Measurements from ENCODE around the gene HK1. TPM values are rescaled to one million over a fixed set of nuclear protein-coding genes. Genes with fewer than 3 reads are reported as not detected.

HK1 gene
- total and polyA plus RNA-seq, 2 donors (not counting 1 experiment from before 2014, with no cell fraction given) = 24.7 to 40.8 TPM

DNA sequence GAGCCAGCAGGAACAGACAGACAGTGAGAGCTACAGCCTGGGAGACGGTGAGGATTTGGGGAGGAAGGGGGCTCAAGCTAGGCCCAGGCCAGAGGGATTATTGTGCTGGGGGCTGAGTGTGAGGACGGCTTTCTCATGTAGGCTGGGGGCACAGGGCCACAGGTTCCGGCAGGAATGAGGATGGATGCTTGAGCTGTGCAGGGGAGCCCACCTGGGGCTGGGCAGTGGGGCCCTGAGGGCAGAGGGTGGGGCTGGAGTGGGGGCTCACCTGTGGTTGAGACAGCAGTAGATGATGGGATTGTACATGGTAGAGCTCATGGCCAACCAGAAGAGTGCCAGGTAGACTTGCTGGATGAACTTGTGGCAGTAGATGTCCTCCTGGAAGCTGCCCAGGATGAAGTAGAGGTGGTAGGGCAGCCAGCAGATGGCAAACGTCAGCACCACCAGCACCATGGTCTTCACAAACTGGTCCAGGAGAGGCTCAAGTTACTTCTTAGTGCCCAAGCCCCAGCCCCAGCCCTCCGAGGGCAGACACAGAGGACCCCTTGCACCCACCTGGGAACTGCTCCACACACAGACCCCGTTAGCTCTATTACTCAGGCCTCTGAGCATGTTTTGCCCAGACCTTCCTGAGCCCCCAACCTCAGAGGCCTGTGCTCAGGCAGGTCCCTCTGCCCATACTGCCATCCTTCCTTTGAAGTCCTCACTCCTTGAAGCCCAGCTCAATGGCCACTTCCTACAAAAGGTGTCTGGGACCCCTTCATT, 128.7 kb downstream of the HK1 start:
- H3K27ac ChIP-seq (ENCODE audit: low read length in 2 of 2) = no peak overlapping the region
- Mint-ChIP-seq H3K27me3 (no peaks in the 10 kb centered on the region), H3K4me1 (peaks cover 25% of the 10 kb centered on the region), H3K9me3 (ENCODE audit: insufficient read depth) (no peaks in the 10 kb centered on the region), H3K27ac (no peak overlapping the region), H3K4me3 (no peak overlapping the region)
- H3K4me2 ChIP-seq (replicated peaks; ENCODE audit: low read depth, low read length, poor library complexity, severe bottlenecking) = no peak overlapping the region
- H3K36me3 ChIP-seq (replicated peaks in 1 of 2; ENCODE audit: control extremely low read depth in 1 of 2, control insufficient read depth in 1 of 2, extremely low read depth in 1 of 2, insufficient read depth in 2 of 2, low read length in 1 of 2) = peaks cover 0 to 2% of the 10 kb centered on the region in 2 experiments
- DNase-seq (peak; percentile 30), ATAC-seq (ENCODE audit: low read depth) (no peak)
- H3K79me2 ChIP-seq (ENCODE audit: control insufficient read depth, insufficient read depth, low read length) = no peaks in the 10 kb centered on the region
- no peak overlapping the region for H2AFZ ChIP-seq (ENCODE audit: insufficient read depth, low read depth, low read length, poor library complexity, severe bottlenecking)
- TF ChIP-seq CTCF (IDR thresholded peaks at IDR 0.05) = no peak
- TF ChIP-seq EZH2 (IDR thresholded peaks at IDR 0.05; ENCODE audit: borderline replicate concordance, insufficient read depth, low read depth, low read length, poor library complexity, severe bottlenecking) = no peak
- intact Hi-C loops (cut with micrococcal nuclease) = loop anchor here (5.0 kb wide), 2 partner anchors 420 to 740 kb away; partner anchors contain the start of genes KIFBP and TYSND1
- peaks cover 21 to 33% of the 10 kb centered on the region in 2 donors for H3K4me1 ChIP-seq (ENCODE audit: control insufficient read depth in 2 of 2, insufficient read depth in 2 of 2, low read length in 2 of 2)
- H3K27me3 ChIP-seq (replicated peaks in 1 of 4; ENCODE audit: control extremely low read depth in 1 of 4, control insufficient read depth in 3 of 4, insufficient read depth in 4 of 4, low read length in 3 of 4) = no peaks in the 10 kb centered on the region
- no peak overlapping the region for H3K9ac ChIP-seq (ENCODE audit: low read length)
- WGBS (ENCODE audit: insufficient coverage) = 91% methylated on average over 5 of the region's 6 CpGs
- H3K4me3 ChIP-seq (ENCODE audit: control extremely low read depth in 1 of 5, extremely low read depth in 1 of 5, insufficient read depth in 1 of 5, low read depth in 2 of 5, low read length in 4 of 5) = no peak overlapping the region
- ChIA-PET CTCF (interaction anchor here (0.9 to 2.2 kb wide), 7 partner anchors 9 to 451 kb away, joined by 3 to 28 read pairs (median 5); partner anchors contain the start of gene DDX21), POLR2A (interaction anchor here (1.6 kb wide), 1 partner anchor 88 kb away, joined by 7 read pairs; no protein-coding TSS in a partner anchor)
- H3K9me3 ChIP-seq (ENCODE audit: control extremely low read depth in 1 of 3, control insufficient read depth in 2 of 3, insufficient read depth in 1 of 3, low read length in 2 of 3) = peaks cover 0 to 9% (median 0%) of the 10 kb centered on the region in 3 donors
- no peaks in the 10 kb centered on the region for H4K20me1 ChIP-seq (ENCODE audit: control insufficient read depth, insufficient read depth, low read length, poor library complexity, severe bottlenecking)
